HG03439 (cell line): ENCODE data around the gene SLC38A1.
"Not testable (repeated sequence)": the region's sequence is repeated elsewhere in the genome, so short reads cannot be mapped to it uniquely, and the experiment has no call there.

ENCODE experiments used
- ATAC-seq: cut with Tn5 transposase; IDR thresholded peaks from one replicate; pipeline ENCODE4 v1.9.1; 2021; ENCODE audit warnings: mild to moderate bottlenecking, moderate library complexity; ENCODE audit not compliant: unreplicated experiment

SLC38A1 gene

GRCh38 chr12:46177025-46177424 lies 91.8 kb downstream of the SLC38A1 start:
- ATAC-seq = no peak

- no peak for ATAC-seq
Measured at GRCh38 chr12:46174919-46175318, 93.9 kb downstream of the SLC38A1 start.

GRCh38 chr12:46174061-46174662 lies 94.7 kb downstream of the SLC38A1 start:
- ATAC-seq = no peak

GRCh38 chr12:46168426-46168825 lies 100.4 kb downstream of the SLC38A1 start:
- ATAC-seq = no peak

GRCh38 chr12:46167412-46167811 lies 101.4 kb downstream of the SLC38A1 start:
- ATAC-seq = no peak

GRCh38 chr12:46165191-46165590 lies 103.7 kb downstream of the SLC38A1 start:
- ATAC-seq = no peak

GRCh38 chr12:46164186-46164761 lies 104.6 kb downstream of the SLC38A1 start:
- no peak for ATAC-seq

GRCh38 chr12:46162549-46163076 lies 106.2 kb downstream of the SLC38A1 start:
- ATAC-seq = not testable (repeated sequence)

GRCh38 chr12:46160981-46161690 lies 107.7 kb downstream of the SLC38A1 start:
- no peak for ATAC-seq

- ATAC-seq = no peak
Measured at GRCh38 chr12:46160101-46160980, 108.5 kb downstream of the SLC38A1 start.

- ATAC-seq = no peak
Measured at GRCh38 chr12:46159309-46159901, 109.4 kb downstream of the SLC38A1 start.

- no peak for ATAC-seq
Measured at GRCh38 chr12:46158501-46158900, 110.3 kb downstream of the SLC38A1 start.

GRCh38 chr12:46154221-46154985 lies 114.4 kb downstream of the SLC38A1 start:
- no peak for ATAC-seq

- ATAC-seq = no peak
Measured at GRCh38 chr12:46153268-46153872, 115.5 kb downstream of the SLC38A1 start.

- no peak for ATAC-seq
Measured at GRCh38 chr12:46152456-46152855, 116.4 kb downstream of the SLC38A1 start.

- ATAC-seq = no peak
Measured at GRCh38 chr12:46150735-46151134, 118.1 kb downstream of the SLC38A1 start.

GRCh38 chr12:46149905-46150304 lies 118.9 kb downstream of the SLC38A1 start:
- ATAC-seq = no peak

GRCh38 chr12:46149079-46149464 lies 119.8 kb downstream of the SLC38A1 start:
- no peak for ATAC-seq

GRCh38 chr12:46148327-46149078 lies 120.3 kb downstream of the SLC38A1 start:
- no peak for ATAC-seq
